Measurements from ENCODE around the gene DZIP1.

Gene DZIP1

GRCh38 chr13:95552208-95552538 is 92.3 kb downstream of the DZIP1 start:
- no peak for DNase-seq (ENCODE audit: low read depth)

- no peak for DNase-seq (ENCODE audit: low read depth)
Observed at GRCh38 chr13:95547531-95548167, 96.9 kb downstream of the DZIP1 start.

DNA sequence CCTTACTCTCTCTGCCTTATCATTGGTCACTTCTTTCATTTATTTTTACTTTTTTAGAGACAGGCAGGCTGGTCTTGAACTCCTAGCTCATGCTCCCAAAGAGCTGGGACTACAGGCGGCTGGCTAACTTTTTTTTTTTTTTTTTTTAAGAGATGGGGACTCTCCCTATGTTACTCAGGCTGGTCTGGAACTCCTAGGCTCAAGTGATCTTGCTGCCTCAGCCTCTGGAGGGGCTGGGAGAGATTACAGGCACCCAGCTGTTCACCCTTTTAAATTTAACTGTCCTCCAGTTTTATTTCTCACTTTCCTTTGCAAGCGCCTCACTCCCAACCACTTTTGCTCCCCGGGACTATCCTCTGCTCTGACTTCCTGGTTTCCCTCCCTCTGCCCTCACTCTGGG is 97.6 kb downstream of the DZIP1 start:
- no peak for DNase-seq (ENCODE audit: low read depth)

DNA sequence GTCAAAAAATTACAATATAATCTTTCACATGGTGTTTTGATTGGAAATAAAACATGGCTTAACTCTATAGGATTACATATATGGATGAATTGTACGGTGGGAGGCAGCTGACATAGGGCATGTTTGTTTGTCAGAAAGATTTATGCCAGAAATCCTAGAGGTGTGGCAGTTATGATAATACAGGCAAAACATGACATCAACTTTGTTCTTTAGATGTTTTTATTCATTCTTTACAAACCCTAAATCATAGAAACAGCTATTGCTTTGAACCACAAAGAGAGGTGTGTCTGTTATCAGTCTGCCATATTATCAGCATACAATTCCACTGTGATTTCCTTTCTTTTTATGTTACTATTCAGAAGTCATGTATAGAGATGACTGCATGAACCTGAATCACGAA is 100.2 kb downstream of the DZIP1 start:
- DNase-seq (ENCODE audit: low read depth), result no peak

DNA sequence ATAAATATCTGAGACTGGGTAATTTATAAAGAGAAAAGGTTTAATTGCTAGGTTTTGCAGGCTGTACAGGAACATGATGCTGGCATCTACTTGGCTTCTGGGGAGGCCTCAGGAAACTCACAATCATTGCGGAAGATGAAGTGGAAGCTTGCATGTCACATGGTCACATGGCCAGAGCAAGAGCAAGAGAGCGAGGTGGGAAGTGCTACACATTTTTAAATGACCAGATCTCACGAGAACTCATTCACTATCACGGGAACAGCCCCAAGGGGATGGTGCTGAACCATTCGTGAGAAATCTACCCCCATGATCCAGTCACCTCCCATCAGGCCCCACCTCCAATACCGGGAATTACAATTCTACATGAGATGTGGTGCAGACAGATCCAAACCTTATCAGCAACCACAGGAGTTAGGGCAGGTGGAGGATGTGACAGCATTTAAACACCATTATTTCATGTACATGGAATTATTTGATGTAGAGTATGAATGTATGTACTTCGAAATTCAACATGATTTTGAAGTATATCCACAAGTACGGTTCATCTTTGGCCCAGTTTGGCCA is 102.5 kb downstream of the DZIP1 start:
- DNase-seq (ENCODE audit: low read depth), result no peak

DNA sequence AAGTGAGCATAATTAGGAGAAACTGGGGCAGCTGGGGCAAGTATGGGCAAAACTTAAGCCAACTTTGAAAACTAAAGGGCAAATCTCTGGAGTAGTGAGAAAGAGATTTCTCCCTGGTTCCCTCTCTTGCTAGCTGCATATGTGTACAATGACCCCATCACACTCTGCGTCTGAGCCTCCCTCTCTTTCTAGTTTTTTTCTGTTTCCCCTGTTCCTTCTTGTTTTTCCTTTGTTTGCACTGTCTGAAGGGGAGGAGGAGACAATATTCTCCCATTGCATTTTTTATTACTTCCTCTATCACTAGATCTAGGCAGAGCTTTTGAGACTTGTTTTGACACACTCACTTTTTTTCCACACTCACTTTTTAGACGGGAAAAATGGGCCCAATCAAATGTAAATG is 103.2 kb downstream of the DZIP1 start:
- DNase-seq (ENCODE audit: low read depth), result no peak

- DNase-seq (ENCODE audit: low read depth), result no peak
Observed at GRCh38 chr13:95540888-95541287, 103.6 kb downstream of the DZIP1 start.

DNA sequence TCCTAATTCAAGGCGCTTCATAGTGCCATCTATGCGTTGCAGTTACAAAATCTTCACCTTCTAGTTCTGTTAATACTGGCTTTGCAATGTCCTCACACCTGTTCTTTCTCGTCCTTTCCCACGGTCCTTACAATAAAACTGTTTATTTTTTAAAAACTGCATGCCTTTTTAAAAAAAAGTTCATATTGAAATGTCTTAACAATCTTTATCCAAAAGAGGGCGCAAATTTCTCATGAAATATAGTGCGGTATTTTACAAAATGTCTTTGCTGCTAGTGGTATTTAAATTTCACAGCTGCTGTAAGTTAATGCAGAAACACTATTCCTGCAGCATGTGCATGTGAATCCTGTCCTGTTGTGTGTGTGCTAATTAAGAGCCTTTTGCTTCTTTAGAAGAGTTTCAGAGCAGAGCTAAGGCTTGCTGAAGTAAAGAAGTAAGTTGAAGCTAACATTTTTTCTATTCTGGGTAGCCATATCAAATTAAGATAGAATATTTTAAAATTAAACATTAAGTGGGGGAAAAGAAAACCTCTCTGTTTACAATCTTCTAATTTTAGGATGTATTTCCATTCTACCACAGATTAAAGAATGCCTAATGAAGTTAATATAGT is 107.8 kb downstream of the DZIP1 start:
- peak; percentile 3 for DNase-seq (ENCODE audit: low read depth)

GRCh38 chr13:95535243-95535642 is 109.3 kb downstream of the DZIP1 start:
- peak; percentile 46 for DNase-seq (ENCODE audit: low read depth)

- DNase-seq (ENCODE audit: low read depth), result no peak
Observed at GRCh38 chr13:95533545-95534160, 110.9 kb downstream of the DZIP1 start.

- DNase-seq (ENCODE audit: low read depth), result peak; percentile 31
Observed at GRCh38 chr13:95530178-95530577, 114.3 kb downstream of the DZIP1 start.
